HEK293 (cell line): ENCODE data around the gene SLC28A3.

Source experiments
- CTCF ChIA-PET: fragments of 350-600 bp; formaldehyde crosslinking; extraction: SDS; loops from one replicate; lab custom pipeline; 2021; ENCODE audit warnings: antibody characterized with exemption; lab: Yijun Ruan, JAX
- POLR2A ChIA-PET: fragments of 300-600 bp; formaldehyde crosslinking; extraction: SDS; loops from one replicate; lab custom pipeline; 2020; ENCODE audit warnings: antibody characterized with exemption, inconsistent platforms; lab: Yijun Ruan, JAX
- H3K27ac ChIP-seq: fragments of 200-500 bp; sonication (Bioruptor generic); 2 replicates; pipeline ENCODE4 v1.5.1; 2014; ENCODE audit warnings: low read depth, low read length, control low read depth, inconsistent platforms; ENCODE audit errors: extremely low read depth
- H3K36me3 ChIP-seq, 2 experiments: fragments of 200-500 bp in 1 of 2; sonication (Bioruptor generic) in 1 of 2; 1 replicate in 1 of 2; 2 replicates in 1 of 2; pipeline ENCODE4 v1.5.1; 2014 to 2017; ENCODE audit warnings: inconsistent platforms in 2 of 2, low read length in 2 of 2; ENCODE audit not compliant: control insufficient read depth in 2 of 2, insufficient read depth in 1 of 2
- H3K4me1 ChIP-seq: fragments of 200-500 bp; sonication (Bioruptor generic); 2 replicates; pipeline ENCODE4 v1.5.1; 2014; ENCODE audit warnings: mild to moderate bottlenecking, low read length, inconsistent platforms; ENCODE audit not compliant: control insufficient read depth, insufficient read depth
- H3K4me3 ChIP-seq: 2 replicates; pipeline ENCODE4 v1.5.1; 2011; ENCODE audit warnings: low read depth, mild to moderate bottlenecking, control low read depth, low read length, moderate library complexity
- H3K9me3 ChIP-seq: fragments of 200-500 bp; sonication (Bioruptor generic); 2 replicates; pipeline ENCODE4 v1.5.1; 2014; ENCODE audit warnings: low read depth, low read length, inconsistent platforms; ENCODE audit not compliant: control insufficient read depth, insufficient read depth
- BCL11A ChIP-seq: fragments of 450-650 bp; formaldehyde crosslinking; IDR thresholded peaks from 2 replicates; pipeline ENCODE4 v1.5.1; 2016; ENCODE audit warnings: low read depth, missing biosample characterization, missing genetic modification characterization
- GLIS1 ChIP-seq: fragments of 450-650 bp; formaldehyde crosslinking; IDR thresholded peaks from 2 replicates; pipeline ENCODE4 v1.5.1; 2016; ENCODE audit warnings: missing biosample characterization, missing genetic modification characterization
- PRDM2 ChIP-seq: fragments of 450-650 bp; formaldehyde crosslinking; IDR thresholded peaks from 2 replicates; pipeline ENCODE4 v1.5.1; 2016; ENCODE audit warnings: missing biosample characterization, missing genetic modification characterization, borderline replicate concordance
- SETDB1 ChIP-seq: IDR thresholded peaks from one replicate; pipeline ENCODE4 v1.6.1; 2017; ENCODE audit warnings: mild to moderate bottlenecking, low read length, moderate library complexity, mixed read lengths; ENCODE audit not compliant: insufficient read length
- ZFP41 ChIP-seq: fragments of 450-650 bp; formaldehyde crosslinking; IDR thresholded peaks from 2 replicates; pipeline ENCODE4 v1.5.1; 2016; ENCODE audit warnings: missing biosample characterization, missing genetic modification characterization, borderline replicate concordance
- ZNF148 ChIP-seq: fragments of 450-650 bp; formaldehyde crosslinking; IDR thresholded peaks from 2 replicates; pipeline ENCODE4 v1.5.0; 2017; ENCODE audit warnings: missing biosample characterization, missing genetic modification characterization, borderline replicate concordance
- ZNF175 ChIP-seq: fragments of 450-650 bp; formaldehyde crosslinking; IDR thresholded peaks from 2 replicates; pipeline ENCODE4 v1.5.1; 2016; ENCODE audit warnings: missing biosample characterization, missing genetic modification characterization
- ZNF341 ChIP-seq: fragments of 450-650 bp; formaldehyde crosslinking; IDR thresholded peaks from 2 replicates; pipeline ENCODE4; 2016; ENCODE audit warnings: low read depth, missing biosample characterization, missing genetic modification characterization
- ZNF391 ChIP-seq: fragments of 450-650 bp; formaldehyde crosslinking; IDR thresholded peaks from 2 replicates; pipeline ENCODE4 v1.5.1; 2016; ENCODE audit warnings: low read depth, missing biosample characterization, missing genetic modification characterization, borderline replicate concordance
- ZNF398 ChIP-seq: fragments of 450-650 bp; formaldehyde crosslinking; IDR thresholded peaks from 2 replicates; pipeline ENCODE4 v1.5.1; 2017; ENCODE audit warnings: missing biosample characterization, missing genetic modification characterization
- ZNF501 ChIP-seq: fragments of 450-650 bp; formaldehyde crosslinking; IDR thresholded peaks from 2 replicates; pipeline ENCODE4 v1.5.1; 2016; ENCODE audit warnings: missing biosample characterization, missing genetic modification characterization
- ZNF585B ChIP-seq: fragments of 450-650 bp; formaldehyde crosslinking; IDR thresholded peaks from 2 replicates; pipeline ENCODE4 v1.5.1; 2016; ENCODE audit warnings: missing biosample characterization, missing genetic modification characterization
- ZNF610 ChIP-seq: fragments of 450-650 bp; formaldehyde crosslinking; IDR thresholded peaks from 2 replicates; pipeline ENCODE4 v1.5.1; 2016; ENCODE audit warnings: missing biosample characterization, missing genetic modification characterization, borderline replicate concordance
- ZNF660 ChIP-seq: fragments of 450-650 bp; IDR thresholded peaks from 2 replicates; pipeline ENCODE4 v1.5.1; 2018; ENCODE audit warnings: missing biosample characterization, mild to moderate bottlenecking, missing genetic modification characterization
- ZNF692 ChIP-seq: fragments of 450-650 bp; formaldehyde crosslinking; IDR thresholded peaks from 2 replicates; pipeline ENCODE4 v1.5.1; 2016; ENCODE audit warnings: missing biosample characterization, missing genetic modification characterization
- ZNF747 ChIP-seq: fragments of 450-650 bp; formaldehyde crosslinking; IDR thresholded peaks from 2 replicates; pipeline ENCODE4 v1.5.1; 2016; ENCODE audit warnings: missing biosample characterization, missing genetic modification characterization
- ZXDB ChIP-seq: fragments of 450-650 bp; formaldehyde crosslinking; IDR thresholded peaks from 2 replicates; pipeline ENCODE4 v1.5.1; 2016; ENCODE audit warnings: missing biosample characterization, missing genetic modification characterization

Gene SLC28A3

GRCh38 chr9:84310883-84311282, 29.7 kb downstream of the SLC28A3 start:
- H3K4me1 ChIP-seq = no peaks in the 10 kb centered on the region
- CTCF ChIA-PET = interaction anchor here (1.1 kb wide), 1 partner anchor 9 kb away, joined by 4 read pairs; no protein-coding TSS in a partner anchor
- no peaks in the 10 kb centered on the region for H3K9me3 ChIP-seq
- no peaks in the 10 kb centered on the region for H3K36me3 ChIP-seq
- POLR2A ChIA-PET = no interaction called here
- H3K27ac ChIP-seq = no peak overlapping the region
- H3K4me3 ChIP-seq = no peak overlapping the region
- TF ChIP-seq BCL11A (tag by site-specific recombination) (no peak), SETDB1 (no peak), ZNF747 (tag by site-specific recombination) (no peak), ZFP41 (no peak), PRDM2 (tag by site-specific recombination) (no peak), ZNF398 (tag by site-specific recombination) (no peak), ZNF610 (tag by site-specific recombination) (no peak), ZXDB (tag by site-specific recombination) (no peak), ZNF660 (tag by site-specific recombination) (no peak)

- no peak overlapping the region for H3K27ac ChIP-seq
- H3K4me1 ChIP-seq = no peaks in the 10 kb centered on the region; the same call in 1 of the 2 replicates
- CTCF ChIA-PET = interaction anchor here (0.6 to 2.0 kb wide), 3 partner anchors 10 to 313 kb away, joined by 3 to 12 read pairs (median 4); no protein-coding TSS in a partner anchor
- H3K36me3 ChIP-seq = no peaks in the 10 kb centered on the region
- POLR2A ChIA-PET = no interaction called here
- TF ChIP-seq ZNF585B (tag by site-specific recombination) (no peak), ZNF391 (no peak), ZNF692 (tag by site-specific recombination) (no peak), ZNF148 (tag by site-specific recombination) (no peak), GLIS1 (tag by site-specific recombination) (no peak), ZNF501 (tag by site-specific recombination) (no peak), ZNF175 (tag by site-specific recombination) (no peak), ZNF341 (tag by site-specific recombination) (no peak)
- no peak overlapping the region for H3K4me3 ChIP-seq
- no peaks in the 10 kb centered on the region for H3K9me3 ChIP-seq
Measured at GRCh38 chr9:84305497-84306131, 34.9 kb downstream of the SLC28A3 start.
